ENCODE results near the gene EPHA6. TPM values are rescaled to one million over a fixed set of nuclear protein-coding genes. Genes with fewer than 3 reads are reported as not detected.

Gene EPHA6
- total and polyA plus RNA-seq, 9 donors, result 0.07 to 0.62 (median 0.18) TPM

- WGBS (ENCODE audit: insufficient coverage), result no CpG with 5 or more reads among the region's 3 CpGs
Observed at GRCh38 chr3:97673357-97673997, 859.1 kb downstream of the EPHA6 start.

GRCh38 chr3:97674461-97674860, 860.1 kb downstream of the EPHA6 start:
- no peaks in the 10 kb centered on the region for H3K9me3 ChIP-seq (replicated peaks; ENCODE audit: control insufficient read depth, low read depth, low read length)
- no peak overlapping the region for H3K27ac ChIP-seq (ENCODE audit: low read length)
- no peaks in the 10 kb centered on the region for H3K4me1 ChIP-seq (ENCODE audit: control insufficient read depth, insufficient read depth, low read length)
- no peaks in the 10 kb centered on the region for H3K27me3 ChIP-seq (ENCODE audit: control insufficient read depth, insufficient read depth, low read length)
- DNase-seq, result no peak
- H3K36me3 ChIP-seq (ENCODE audit: control insufficient read depth, insufficient read depth, low read length), result no peaks in the 10 kb centered on the region
- no CpG with 5 or more reads among the region's 2 CpGs for WGBS (ENCODE audit: insufficient coverage)
- no peak overlapping the region for H3K4me3 ChIP-seq (ENCODE audit: low read length)

More at GRCh38 chr3:97673357-97673997, 859.1 kb downstream of the EPHA6 start:
- DNase-seq, result no peak
- Histone ChIP-seq H3K4me3 (ENCODE audit: low read length) (no peak overlapping the region), H3K27me3 (ENCODE audit: control insufficient read depth, insufficient read depth, low read length) (no peaks in the 10 kb centered on the region), H3K27ac (ENCODE audit: low read length) (no peak overlapping the region), H3K36me3 (ENCODE audit: control insufficient read depth, insufficient read depth, low read length) (no peaks in the 10 kb centered on the region), H3K9me3 (replicated peaks; ENCODE audit: control insufficient read depth, low read depth, low read length) (no peaks in the 10 kb centered on the region), H3K4me1 (ENCODE audit: control insufficient read depth, insufficient read depth, low read length) (no peaks in the 10 kb centered on the region)

- no peaks in the 10 kb centered on the region for H3K4me1 ChIP-seq (ENCODE audit: control insufficient read depth, insufficient read depth, low read length)
- no peaks in the 10 kb centered on the region for H3K9me3 ChIP-seq (replicated peaks; ENCODE audit: control insufficient read depth, low read depth, low read length)
- H3K27me3 ChIP-seq (ENCODE audit: control insufficient read depth, insufficient read depth, low read length), result no peaks in the 10 kb centered on the region
- H3K36me3 ChIP-seq (ENCODE audit: control insufficient read depth, insufficient read depth, low read length), result no peaks in the 10 kb centered on the region
- H3K4me3 ChIP-seq (ENCODE audit: low read length), result no peak overlapping the region
- no peak overlapping the region for H3K27ac ChIP-seq (ENCODE audit: low read length)
- DNase-seq, result peak; percentile 4
Observed at GRCh38 chr3:97680210-97680609, 865.8 kb downstream of the EPHA6 start.

- no peaks in the 10 kb centered on the region for H3K27me3 ChIP-seq (ENCODE audit: control insufficient read depth, insufficient read depth, low read length)
- H3K36me3 ChIP-seq (ENCODE audit: control insufficient read depth, insufficient read depth, low read length), result no peaks in the 10 kb centered on the region
- DNase-seq, result no peak
- no peak overlapping the region for H3K27ac ChIP-seq (ENCODE audit: low read length)
- H3K4me3 ChIP-seq (ENCODE audit: low read length), result no peak overlapping the region
- H3K9me3 ChIP-seq (replicated peaks; ENCODE audit: control insufficient read depth, low read depth, low read length), result no peaks in the 10 kb centered on the region
- no peaks in the 10 kb centered on the region for H3K4me1 ChIP-seq (ENCODE audit: control insufficient read depth, insufficient read depth, low read length)
Observed at GRCh38 chr3:97680696-97681095, 866.3 kb downstream of the EPHA6 start.

- H3K4me3 ChIP-seq (ENCODE audit: low read length), result no peak overlapping the region
- H3K9me3 ChIP-seq (replicated peaks; ENCODE audit: control insufficient read depth, low read depth, low read length), result no peaks in the 10 kb centered on the region
- no CpG with 5 or more reads among the region's 4 CpGs for WGBS (ENCODE audit: insufficient coverage)
- DNase-seq, result no peak
- H3K36me3 ChIP-seq (ENCODE audit: control insufficient read depth, insufficient read depth, low read length), result no peaks in the 10 kb centered on the region
- H3K4me1 ChIP-seq (ENCODE audit: control insufficient read depth, insufficient read depth, low read length), result no peaks in the 10 kb centered on the region
- H3K27me3 ChIP-seq (ENCODE audit: control insufficient read depth, insufficient read depth, low read length), result no peaks in the 10 kb centered on the region
- H3K27ac ChIP-seq (ENCODE audit: low read length), result no peak overlapping the region
Observed at GRCh38 chr3:97684490-97684889, 870.1 kb downstream of the EPHA6 start.

GRCh38 chr3:97686258-97686657, 871.9 kb downstream of the EPHA6 start:
- H3K36me3 ChIP-seq (ENCODE audit: control insufficient read depth, insufficient read depth, low read length), result no peaks in the 10 kb centered on the region
- no peak for DNase-seq
- no peaks in the 10 kb centered on the region for H3K27me3 ChIP-seq (ENCODE audit: control insufficient read depth, insufficient read depth, low read length)
- no peaks in the 10 kb centered on the region for H3K4me1 ChIP-seq (ENCODE audit: control insufficient read depth, insufficient read depth, low read length)
- H3K4me3 ChIP-seq (ENCODE audit: low read length), result no peak overlapping the region
- no peaks in the 10 kb centered on the region for H3K9me3 ChIP-seq (replicated peaks; ENCODE audit: control insufficient read depth, low read depth, low read length)
- no peak overlapping the region for H3K27ac ChIP-seq (ENCODE audit: low read length)

- Histone ChIP-seq H3K4me3 (ENCODE audit: low read length) (no peak overlapping the region), H3K27ac (ENCODE audit: low read length) (no peak overlapping the region), H3K36me3 (ENCODE audit: control insufficient read depth, insufficient read depth, low read length) (no peaks in the 10 kb centered on the region), H3K9me3 (replicated peaks; ENCODE audit: control insufficient read depth, low read depth, low read length) (no peaks in the 10 kb centered on the region), H3K4me1 (ENCODE audit: control insufficient read depth, insufficient read depth, low read length) (no peaks in the 10 kb centered on the region), H3K27me3 (ENCODE audit: control insufficient read depth, insufficient read depth, low read length) (no peaks in the 10 kb centered on the region)
- WGBS (ENCODE audit: insufficient coverage), result no CpG with 5 or more reads among the region's 2 CpGs
- DNase-seq, result no peak
Observed at GRCh38 chr3:97687734-97688133, 873.3 kb downstream of the EPHA6 start.

GRCh38 chr3:97689111-97689510, 874.7 kb downstream of the EPHA6 start:
- Histone ChIP-seq H3K4me1 (ENCODE audit: control insufficient read depth, insufficient read depth, low read length) (no peaks in the 10 kb centered on the region), H3K27ac (ENCODE audit: low read length) (no peak overlapping the region), H3K36me3 (ENCODE audit: control insufficient read depth, insufficient read depth, low read length) (no peaks in the 10 kb centered on the region), H3K27me3 (ENCODE audit: control insufficient read depth, insufficient read depth, low read length) (no peaks in the 10 kb centered on the region), H3K4me3 (ENCODE audit: low read length) (no peak overlapping the region), H3K9me3 (replicated peaks; ENCODE audit: control insufficient read depth, low read depth, low read length) (no peaks in the 10 kb centered on the region)
- 67% methylated on average over 1 of the region's 4 CpGs for WGBS (ENCODE audit: insufficient coverage)
- DNase-seq, result peak; percentile 71

GRCh38 chr3:97689962-97690361, 875.6 kb downstream of the EPHA6 start:
- no peaks in the 10 kb centered on the region for H3K9me3 ChIP-seq (replicated peaks; ENCODE audit: control insufficient read depth, low read depth, low read length)
- H3K36me3 ChIP-seq (ENCODE audit: control insufficient read depth, insufficient read depth, low read length), result no peaks in the 10 kb centered on the region
- H3K4me1 ChIP-seq (ENCODE audit: control insufficient read depth, insufficient read depth, low read length), result no peaks in the 10 kb centered on the region
- no peaks in the 10 kb centered on the region for H3K27me3 ChIP-seq (ENCODE audit: control insufficient read depth, insufficient read depth, low read length)
- no peak overlapping the region for H3K4me3 ChIP-seq (ENCODE audit: low read length)
- no peak for DNase-seq
- H3K27ac ChIP-seq (ENCODE audit: low read length), result no peak overlapping the region

- Histone ChIP-seq H3K27me3 (ENCODE audit: control insufficient read depth, insufficient read depth, low read length) (no peaks in the 10 kb centered on the region), H3K9me3 (replicated peaks; ENCODE audit: control insufficient read depth, low read depth, low read length) (no peaks in the 10 kb centered on the region), H3K4me1 (ENCODE audit: control insufficient read depth, insufficient read depth, low read length) (no peaks in the 10 kb centered on the region), H3K4me3 (ENCODE audit: low read length) (no peak overlapping the region), H3K36me3 (ENCODE audit: control insufficient read depth, insufficient read depth, low read length) (no peaks in the 10 kb centered on the region), H3K27ac (ENCODE audit: low read length) (no peak overlapping the region)
- no peak for DNase-seq
- no CpG with 5 or more reads among the region's 1 CpG for WGBS (ENCODE audit: insufficient coverage)
Observed at GRCh38 chr3:97691354-97691753, 877.0 kb downstream of the EPHA6 start.

- Histone ChIP-seq H3K27me3 (ENCODE audit: control insufficient read depth, insufficient read depth, low read length) (no peaks in the 10 kb centered on the region), H3K4me3 (ENCODE audit: low read length) (no peak overlapping the region), H3K36me3 (ENCODE audit: control insufficient read depth, insufficient read depth, low read length) (no peaks in the 10 kb centered on the region), H3K9me3 (replicated peaks; ENCODE audit: control insufficient read depth, low read depth, low read length) (no peaks in the 10 kb centered on the region), H3K27ac (ENCODE audit: low read length) (no peak overlapping the region), H3K4me1 (ENCODE audit: control insufficient read depth, insufficient read depth, low read length) (no peaks in the 10 kb centered on the region)
- no CpG with 5 or more reads among the region's 5 CpGs for WGBS (ENCODE audit: insufficient coverage)
- no peak for DNase-seq
Observed at GRCh38 chr3:97692389-97692788, 878.0 kb downstream of the EPHA6 start.

Measured in muscle of leg (tissue), 11 donors.